ENCODE measurements around the gene RAP1GAP.
"Not testable (repeated sequence)": the region's sequence is repeated elsewhere in the genome, so short reads cannot be mapped to it uniquely, and the experiment has no call there.

Gene RAP1GAP

GRCh38 chr1:21568809-21569385, 100.3 kb downstream of the RAP1GAP start:
- no peak for DNase-seq (ENCODE audit: low read depth)

GRCh38 chr1:21568006-21568746, 101.0 kb downstream of the RAP1GAP start:
- DNase-seq (ENCODE audit: low read depth): no peak

- DNase-seq (ENCODE audit: low read depth): no peak
Observed at GRCh38 chr1:21567241-21568005, 101.7 kb downstream of the RAP1GAP start.

GRCh38 chr1:21566361-21566760, 102.8 kb downstream of the RAP1GAP start:
- not testable (repeated sequence) for DNase-seq (ENCODE audit: low read depth)

GRCh38 chr1:21565285-21565684, 103.9 kb downstream of the RAP1GAP start:
- no peak for DNase-seq (ENCODE audit: low read depth)

GRCh38 chr1:21564521-21565095, 104.5 kb downstream of the RAP1GAP start:
- DNase-seq (ENCODE audit: low read depth): no peak

GRCh38 chr1:21563971-21564370, 105.2 kb downstream of the RAP1GAP start:
- no peak for DNase-seq (ENCODE audit: low read depth)

- DNase-seq (ENCODE audit: low read depth): no peak
Observed at GRCh38 chr1:21562896-21563295, 106.3 kb downstream of the RAP1GAP start.

GRCh38 chr1:21560916-21561638, 108.1 kb downstream of the RAP1GAP start:
- DNase-seq (ENCODE audit: low read depth): no peak

- DNase-seq (ENCODE audit: low read depth): no peak
Observed at GRCh38 chr1:21559788-21560567, 109.2 kb downstream of the RAP1GAP start.

- DNase-seq (ENCODE audit: low read depth): no peak
Observed at GRCh38 chr1:21553116-21553926, 115.8 kb downstream of the RAP1GAP start.

GRCh38 chr1:21552715-21553114, 116.4 kb downstream of the RAP1GAP start:
- DNase-seq (ENCODE audit: low read depth): no peak

- DNase-seq (ENCODE audit: low read depth): no peak
Observed at GRCh38 chr1:21550866-21551475, 118.2 kb downstream of the RAP1GAP start.

GRCh38 chr1:21550097-21550496, 119.1 kb downstream of the RAP1GAP start:
- DNase-seq (ENCODE audit: low read depth): no peak

- no peak for DNase-seq (ENCODE audit: low read depth)
Observed at GRCh38 chr1:21547876-21548275, 121.3 kb downstream of the RAP1GAP start.
